ENCODE data around the gene RAD51B.

GRCh38 chr14:68543516-68543915 is 723.9 kb downstream of the RAD51B start:
- TF ChIP-seq CTCF (IDR thresholded peaks at IDR 0.05 in 2 of 3, conservative IDR thresholded peaks at IDR 0.05 in 1 of 3; ENCODE audit: insufficient read depth in 2 of 3, low read depth in 1 of 3, low read length in 3 of 3), result no peak
- no peak for TF ChIP-seq MEIS2 (IDR thresholded peaks at IDR 0.05; ENCODE audit: partially characterized antibody)
- TF ChIP-seq ZNF384 (IDR thresholded peaks at IDR 0.05; ENCODE audit: low read depth, low read length), result no peak
- no peak for TF ChIP-seq ZNF57 (CRISPR knock-in tag; IDR thresholded peaks at IDR 0.05)
- no peak for TF ChIP-seq ZNF398 (CRISPR knock-in tag; IDR thresholded peaks at IDR 0.05)
- TF ChIP-seq NR2C2 (CRISPR knock-in tag; IDR thresholded peaks at IDR 0.05), result no peak
- TF ChIP-seq NR2C2 (tag; IDR thresholded peaks at IDR 0.05), result no peak
- no peak for TF ChIP-seq ATF2 (CRISPR knock-in tag; IDR thresholded peaks at IDR 0.05)
- no peak for TF ChIP-seq MAX (CRISPR knock-in tag; IDR thresholded peaks at IDR 0.05)
- TF ChIP-seq CEBPG (CRISPR knock-in tag; IDR thresholded peaks at IDR 0.05), result no peak
- no peak for TF ChIP-seq CEBPG (tag; conservative IDR thresholded peaks at IDR 0.05 in 1 of 2, IDR thresholded peaks at IDR 0.05 in 1 of 2)
- TF ChIP-seq REST (IDR thresholded peaks at IDR 0.05; ENCODE audit: borderline replicate concordance), result no peak
- no peak for TF ChIP-seq REST (CRISPR knock-in tag; IDR thresholded peaks at IDR 0.05; ENCODE audit: low read depth)
- no peak for TF ChIP-seq MAFK (IDR thresholded peaks at IDR 0.05; ENCODE audit: low read length)
- no peak for TF ChIP-seq ZNF764 (CRISPR knock-in tag; IDR thresholded peaks at IDR 0.05; ENCODE audit: low read depth)
- TF ChIP-seq ZNF699 (CRISPR knock-in tag; IDR thresholded peaks at IDR 0.05; ENCODE audit: insufficient replicate concordance), result no peak
- no peak for TF ChIP-seq ZBTB49 (CRISPR knock-in tag; IDR thresholded peaks at IDR 0.05; ENCODE audit: borderline replicate concordance)

All from K562 (cell line).